Fibroblast of mammary gland (primary cell): ENCODE results near the gene SLC25A5.

ENCODE experiments used
- DNase-seq: peaks from one replicate; pipeline ENCODE4 v3.0.0-alpha.2; 2010; ENCODE audit warnings: low read depth
- H3K4me3 ChIP-seq: 2 replicates; pipeline ENCODE4 v1.5.1; 2011; ENCODE audit warnings: low read depth, mild to moderate bottlenecking, low read length, moderate library complexity; ENCODE audit not compliant: control insufficient read depth
- TF ChIP-seq, protein P1 (sequence below): conservative IDR thresholded peaks from 2 replicates; pipeline ENCODE4 v1.5.1; 2011; ENCODE audit warnings: low read depth, low read length, inconsistent platforms; ENCODE audit not compliant: control insufficient read depth, insufficient read depth

The SLC25A5 gene

DNA sequence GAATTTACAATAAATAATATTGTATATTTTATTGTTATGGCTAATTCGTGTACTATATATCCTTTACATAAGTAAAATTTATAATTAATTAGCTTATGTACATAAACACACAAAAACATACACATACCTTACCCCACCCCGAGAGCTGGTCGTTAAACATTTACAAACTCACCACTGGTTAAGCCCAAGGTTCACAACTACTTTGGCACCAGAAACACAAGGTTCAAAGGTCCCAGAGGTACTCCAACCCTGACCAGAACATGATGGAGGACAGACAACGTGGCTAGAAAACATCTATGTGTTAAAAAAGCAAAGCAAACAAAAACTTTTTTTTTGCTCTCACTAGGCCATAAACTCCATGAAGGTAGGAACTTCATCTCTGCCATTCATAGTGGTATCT, 37.7 kb downstream of the SLC25A5 start:
- H3K4me3 ChIP-seq: no peak overlapping the region
- no peak for DNase-seq
- TF ChIP-seq, protein P1, sequence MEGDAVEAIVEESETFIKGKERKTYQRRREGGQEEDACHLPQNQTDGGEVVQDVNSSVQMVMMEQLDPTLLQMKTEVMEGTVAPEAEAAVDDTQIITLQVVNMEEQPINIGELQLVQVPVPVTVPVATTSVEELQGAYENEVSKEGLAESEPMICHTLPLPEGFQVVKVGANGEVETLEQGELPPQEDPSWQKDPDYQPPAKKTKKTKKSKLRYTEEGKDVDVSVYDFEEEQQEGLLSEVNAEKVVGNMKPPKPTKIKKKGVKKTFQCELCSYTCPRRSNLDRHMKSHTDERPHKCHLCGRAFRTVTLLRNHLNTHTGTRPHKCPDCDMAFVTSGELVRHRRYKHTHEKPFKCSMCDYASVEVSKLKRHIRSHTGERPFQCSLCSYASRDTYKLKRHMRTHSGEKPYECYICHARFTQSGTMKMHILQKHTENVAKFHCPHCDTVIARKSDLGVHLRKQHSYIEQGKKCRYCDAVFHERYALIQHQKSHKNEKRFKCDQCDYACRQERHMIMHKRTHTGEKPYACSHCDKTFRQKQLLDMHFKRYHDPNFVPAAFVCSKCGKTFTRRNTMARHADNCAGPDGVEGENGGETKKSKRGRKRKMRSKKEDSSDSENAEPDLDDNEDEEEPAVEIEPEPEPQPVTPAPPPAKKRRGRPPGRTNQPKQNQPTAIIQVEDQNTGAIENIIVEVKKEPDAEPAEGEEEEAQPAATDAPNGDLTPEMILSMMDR: no peak

DNA sequence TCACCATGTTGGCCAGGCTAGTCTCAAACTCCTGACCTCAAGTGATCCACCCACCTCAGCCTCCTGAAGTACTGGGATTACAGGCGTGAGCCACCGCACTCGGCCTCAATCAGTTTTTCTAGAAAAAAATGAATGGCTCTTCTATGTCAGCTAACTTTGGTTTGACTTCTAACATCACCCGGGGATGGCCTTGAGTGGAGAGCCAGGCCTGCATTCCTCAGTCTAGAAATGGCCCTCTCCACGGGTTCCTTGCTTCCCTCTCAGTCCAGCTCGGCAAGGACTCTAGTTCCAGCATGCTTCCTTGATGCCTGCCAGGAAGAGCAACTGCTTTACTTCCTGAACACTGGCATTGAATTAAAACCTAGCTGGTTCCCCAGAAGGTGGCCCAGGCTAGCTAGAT, 39.0 kb downstream of the SLC25A5 start:
- no peak for DNase-seq
- no peak overlapping the region for H3K4me3 ChIP-seq
- TF ChIP-seq, protein P1: no peak

DNA sequence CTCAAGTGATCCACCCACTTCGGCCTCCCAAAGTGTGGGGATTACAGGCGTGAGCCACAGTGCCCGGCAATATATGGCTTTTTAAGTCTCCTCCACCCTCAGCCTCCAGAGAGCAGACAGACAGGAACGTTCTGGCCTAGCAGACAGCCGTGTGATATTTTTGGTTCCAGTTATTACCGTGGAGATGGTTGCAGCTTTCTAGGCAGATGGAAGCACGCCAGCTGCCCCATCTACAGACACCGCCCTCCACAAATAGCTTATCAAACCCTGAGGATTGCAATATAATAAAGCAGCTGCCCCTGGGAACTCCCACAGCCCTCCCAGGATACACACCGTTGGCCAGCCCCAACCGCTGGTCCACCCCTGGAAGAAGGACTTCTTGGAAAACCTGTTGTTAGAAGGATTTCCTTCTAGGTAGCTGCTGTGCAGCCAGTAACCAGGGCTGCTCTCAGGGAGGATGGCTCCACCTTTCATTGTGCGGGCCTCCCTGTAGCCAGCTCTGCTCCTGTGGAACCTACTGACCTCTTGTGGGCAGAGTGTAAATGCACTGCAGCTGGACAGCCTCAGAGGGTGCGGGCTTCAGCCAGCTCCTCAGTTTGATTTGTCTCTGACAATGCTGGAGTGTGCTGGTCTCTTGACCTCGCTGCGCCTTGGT, 44.0 kb downstream of the SLC25A5 start:
- no peak overlapping the region for H3K4me3 ChIP-seq
- TF ChIP-seq, protein P1: peak; percentile 70
- peak; percentile 68 for DNase-seq

DNA sequence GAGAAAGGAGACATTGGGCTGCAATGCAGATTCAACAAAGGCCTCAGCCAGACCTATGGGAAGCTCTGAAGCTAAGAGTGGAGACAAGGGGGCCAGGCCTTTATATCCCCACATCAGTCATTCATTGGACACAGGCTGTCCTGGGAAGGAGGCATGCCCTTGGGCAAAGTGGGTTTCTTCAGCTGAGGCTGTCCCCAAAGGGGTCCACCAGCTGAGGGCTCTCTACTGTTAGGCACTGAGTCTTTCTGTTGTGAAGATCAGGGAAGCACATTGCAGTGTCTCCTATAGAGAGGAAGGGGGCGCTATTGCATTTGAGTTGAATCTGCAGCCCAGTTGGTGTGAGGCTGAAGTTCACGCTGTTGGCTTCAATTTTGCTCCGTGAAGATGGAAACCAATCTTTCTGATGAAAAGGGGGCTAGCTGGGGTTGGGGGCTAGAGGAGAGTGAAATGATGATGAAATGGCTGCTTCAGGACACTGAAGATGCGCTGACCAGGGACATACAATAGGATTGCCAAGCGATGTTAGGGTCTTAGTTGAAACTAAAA, 48.0 kb downstream of the SLC25A5 start:
- no peak overlapping the region for H3K4me3 ChIP-seq
- peak; percentile 70 for DNase-seq
- TF ChIP-seq, protein P1: peak; percentile 80

DNA sequence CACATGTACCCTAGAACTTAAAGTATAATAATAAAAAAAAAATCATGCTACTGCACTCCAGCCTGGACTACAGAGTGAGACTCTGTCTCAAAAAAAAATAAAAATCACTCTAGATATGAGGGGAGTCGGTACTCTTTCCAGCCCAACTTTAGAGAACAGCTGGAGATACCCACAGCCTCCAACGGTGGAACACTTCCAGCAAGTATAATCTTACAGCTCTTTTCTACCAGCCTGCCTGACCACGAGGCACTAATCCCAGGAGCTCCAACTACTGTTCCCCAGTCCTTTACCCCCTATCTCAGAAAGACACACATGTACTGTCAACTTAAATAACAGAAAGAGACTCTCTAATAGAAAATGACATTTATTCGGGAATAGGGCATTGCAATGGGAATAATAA, 50.1 kb downstream of the SLC25A5 start:
- TF ChIP-seq, protein P1: no peak
- no peak for DNase-seq
- no peak overlapping the region for H3K4me3 ChIP-seq
